Hepatocyte (in vitro differentiated cells): ENCODE measurements around the gene DLGAP3. TPM values are rescaled to one million over a fixed set of nuclear protein-coding genes. Genes with fewer than 3 reads are reported as not detected.
A peak's percentile ranks its signal among the peaks of the same experiment; 100 is the strongest.

Source experiments
- DNase-seq: peaks from one replicate; pipeline ENCODE4 v3.0.0-alpha.2; 2016; ENCODE audit warnings: low spot score
- H2AFZ ChIP-seq: fragments of 200-600 bp; sonication (generic); 2 replicates; pipeline ENCODE4 v1.6.0; 2016; ENCODE audit warnings: antibody characterized with exemption, mild to moderate bottlenecking
- H3K27ac ChIP-seq: fragments of 200-600 bp; sonication (generic); 2 replicates; pipeline ENCODE4 v1.5.1; 2016; ENCODE audit warnings: mild to moderate bottlenecking
- H3K27me3 ChIP-seq: fragments of 200-600 bp; sonication (generic); 2 replicates; pipeline ENCODE4 v1.6.1; 2016
- H3K36me3 ChIP-seq: fragments of 200-600 bp; sonication (generic); replicated peaks from 2 replicates; pipeline ENCODE4 v1.5.1; 2016; ENCODE audit warnings: low read depth; ENCODE audit not compliant: insufficient read depth
- H3K4me1 ChIP-seq: fragments of 200-600 bp; sonication (generic); 2 replicates; pipeline ENCODE4 v1.5.1; 2016; ENCODE audit warnings: mild to moderate bottlenecking, moderate library complexity; ENCODE audit not compliant: insufficient read depth
- H3K4me2 ChIP-seq: fragments of 200-600 bp; sonication (generic); 2 replicates; pipeline ENCODE4 v1.6.0; 2016
- H3K4me3 ChIP-seq: fragments of 200-600 bp; sonication (generic); 2 replicates; pipeline ENCODE4 v1.5.1; 2016; ENCODE audit warnings: mild to moderate bottlenecking
- H3K79me2 ChIP-seq: fragments of 200-600 bp; sonication (generic); 2 replicates; pipeline ENCODE4 v1.6.0; 2017; ENCODE audit warnings: mild to moderate bottlenecking
- H3K9me2 ChIP-seq: fragments of 200-600 bp; sonication (generic); replicated peaks from 2 replicates; pipeline ENCODE4 v1.6.0; 2017; ENCODE audit warnings: mild to moderate bottlenecking; ENCODE audit not compliant: insufficient read depth
- H3K9me3 ChIP-seq: fragments of 200-600 bp; sonication (generic); 2 replicates; pipeline ENCODE4 v1.5.1; 2016; ENCODE audit warnings: low read depth, mild to moderate bottlenecking
- H4K20me1 ChIP-seq: fragments of 200-600 bp; sonication (generic); 2 replicates; pipeline ENCODE4 v1.6.0; 2016; ENCODE audit warnings: mild to moderate bottlenecking; ENCODE audit not compliant: insufficient read depth, poor library complexity, severe bottlenecking
- EZH2 ChIP-seq: fragments of 200-600 bp; sonication (generic); IDR thresholded peaks from 2 replicates; pipeline ENCODE4 v1.6.1; 2016; ENCODE audit warnings: antibody characterized with exemption, mild to moderate bottlenecking, borderline replicate concordance
- EZH2phosphoT487 ChIP-seq: fragments of 200-600 bp; sonication (generic); IDR thresholded peaks from one replicate; pipeline ENCODE4 v1.6.1; 2018; ENCODE audit warnings: antibody characterized with exemption, mild to moderate bottlenecking, low read depth, moderate library complexity; ENCODE audit not compliant: unreplicated experiment, severe bottlenecking
- WGBS: methylation state at CpG from one replicate; pipeline ENCODE4 v1.1.6; 2016; ENCODE audit warnings: low lambda C conversion rate; ENCODE audit errors: missing lambda C conversion rate; 5-methylcytosine and 5-hydroxymethylcytosine counted together
- polyA plus RNA-seq: library from polyadenylated mRNA; unstranded; fragments of >200 nt; fragmentation: Nextera tagmentation; extraction: Ambion mirVana; gene quantifications from 2 replicates; pipeline ENCODE4 v1.2.1, GENCODE V29; 2016
- total RNA-seq: library from RNA; depleted of rRNA; stranded (reverse); fragments of >200 nt; gene quantifications from 2 replicates; pipeline ENCODE4 v1.2.3, GENCODE V29; 2014
- TF ChIP-seq, protein P1 (sequence below): fragments of 200-600 bp; sonication (generic); IDR thresholded peaks from 2 replicates; pipeline ENCODE4 v1.5.1; 2016; ENCODE audit warnings: antibody characterized with exemption, mild to moderate bottlenecking; ENCODE audit not compliant: poor library complexity

The DLGAP3 gene
- total and polyA plus RNA-seq, 2 experiments from 2014 or later, result 0.33 to 1.0 TPM

DNA sequence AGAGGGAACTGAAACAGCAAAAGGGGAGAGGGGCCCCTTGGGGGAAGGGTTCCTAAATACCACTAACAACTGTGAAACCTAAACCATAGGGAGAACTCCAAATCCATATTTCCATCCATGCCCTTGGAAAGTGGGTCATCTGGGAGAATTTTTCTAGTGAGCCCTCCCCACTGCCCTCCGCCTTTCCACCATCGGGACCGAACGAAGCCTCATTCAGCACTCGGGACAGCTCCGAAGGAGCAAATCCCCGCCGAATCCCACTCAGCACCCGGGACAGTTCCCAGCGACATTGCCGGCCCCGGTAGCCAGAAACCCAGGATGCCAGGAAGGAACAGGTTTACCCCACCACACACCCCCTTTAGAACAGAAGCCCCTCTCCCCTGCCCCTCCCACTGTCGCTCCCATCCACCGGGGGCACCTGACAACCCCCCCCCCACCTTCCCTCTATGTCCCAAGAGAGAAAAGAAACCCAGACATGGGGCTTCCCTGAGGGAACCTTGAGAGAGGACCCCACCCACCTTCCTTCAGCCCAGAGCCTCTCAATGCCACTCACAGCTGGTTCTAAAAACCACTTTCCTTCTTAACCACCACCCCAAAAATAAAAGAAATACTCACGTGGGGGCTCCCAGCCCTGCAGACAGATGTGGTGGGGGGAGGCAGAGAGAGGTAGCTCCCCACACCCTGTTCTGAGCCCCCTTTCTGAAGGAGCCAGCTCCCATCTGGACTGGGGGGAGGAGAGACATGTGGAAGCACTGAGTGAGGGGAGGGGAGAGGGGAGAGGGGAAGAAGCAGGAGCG, 4.5 kb downstream of the DLGAP3 start:
- H3K79me2 ChIP-seq, result no peaks in the 10 kb centered on the region
- no peak overlapping the region for H3K4me2 ChIP-seq
- H4K20me1 ChIP-seq, result no peaks in the 10 kb centered on the region
- DNase-seq, result peak; percentile 86
- H3K27me3 ChIP-seq, result peaks cover 54% of the 10 kb centered on the region
- peaks cover under 1% of the 10 kb centered on the region for H3K4me1 ChIP-seq
- no peak overlapping the region for H2AFZ ChIP-seq
- no peak overlapping the region for H3K4me3 ChIP-seq
- WGBS, result 3% methylated on average over 11 of the region's 16 CpGs
- TF ChIP-seq EZH2 (no peak), EZH2phosphoT487 (no peak)
- TF ChIP-seq, protein P1, sequence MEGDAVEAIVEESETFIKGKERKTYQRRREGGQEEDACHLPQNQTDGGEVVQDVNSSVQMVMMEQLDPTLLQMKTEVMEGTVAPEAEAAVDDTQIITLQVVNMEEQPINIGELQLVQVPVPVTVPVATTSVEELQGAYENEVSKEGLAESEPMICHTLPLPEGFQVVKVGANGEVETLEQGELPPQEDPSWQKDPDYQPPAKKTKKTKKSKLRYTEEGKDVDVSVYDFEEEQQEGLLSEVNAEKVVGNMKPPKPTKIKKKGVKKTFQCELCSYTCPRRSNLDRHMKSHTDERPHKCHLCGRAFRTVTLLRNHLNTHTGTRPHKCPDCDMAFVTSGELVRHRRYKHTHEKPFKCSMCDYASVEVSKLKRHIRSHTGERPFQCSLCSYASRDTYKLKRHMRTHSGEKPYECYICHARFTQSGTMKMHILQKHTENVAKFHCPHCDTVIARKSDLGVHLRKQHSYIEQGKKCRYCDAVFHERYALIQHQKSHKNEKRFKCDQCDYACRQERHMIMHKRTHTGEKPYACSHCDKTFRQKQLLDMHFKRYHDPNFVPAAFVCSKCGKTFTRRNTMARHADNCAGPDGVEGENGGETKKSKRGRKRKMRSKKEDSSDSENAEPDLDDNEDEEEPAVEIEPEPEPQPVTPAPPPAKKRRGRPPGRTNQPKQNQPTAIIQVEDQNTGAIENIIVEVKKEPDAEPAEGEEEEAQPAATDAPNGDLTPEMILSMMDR, result no peak
- no peaks in the 10 kb centered on the region for H3K9me2 ChIP-seq
- H3K9me3 ChIP-seq, result no peaks in the 10 kb centered on the region
- no peaks in the 10 kb centered on the region for H3K36me3 ChIP-seq
- H3K27ac ChIP-seq, result no peak overlapping the region

DNA sequence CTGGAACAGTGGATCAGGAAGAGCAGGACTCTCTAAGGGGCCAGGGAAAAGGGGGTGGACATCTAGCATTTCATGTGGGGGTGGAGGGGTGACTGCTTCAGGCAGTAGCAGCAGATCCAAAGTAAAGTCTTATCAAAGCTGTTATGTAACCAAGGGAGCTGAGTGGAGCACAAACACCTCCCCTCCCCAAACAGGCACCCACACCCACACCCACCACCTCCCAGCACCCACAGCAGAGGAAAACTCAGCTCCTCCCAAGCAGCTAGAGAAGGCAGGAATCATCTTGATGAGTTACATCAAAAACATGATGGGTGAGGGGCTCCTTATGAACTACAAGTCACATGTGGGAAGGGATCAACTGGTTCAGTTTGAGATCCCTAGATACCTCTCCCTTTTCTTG, 6.0 kb downstream of the DLGAP3 start:
- no peak overlapping the region for H3K4me3 ChIP-seq
- H3K27ac ChIP-seq, result no peak overlapping the region
- no peaks in the 10 kb centered on the region for H3K9me2 ChIP-seq
- no peak overlapping the region for H2AFZ ChIP-seq
- no peak for DNase-seq
- H3K4me1 ChIP-seq, result no peaks in the 10 kb centered on the region
- no peaks in the 10 kb centered on the region for H3K9me3 ChIP-seq
- H3K36me3 ChIP-seq, result no peaks in the 10 kb centered on the region
- H3K4me2 ChIP-seq, result no peak overlapping the region
- no peaks in the 10 kb centered on the region for H4K20me1 ChIP-seq
- H3K79me2 ChIP-seq, result no peaks in the 10 kb centered on the region
- no peak for TF ChIP-seq EZH2
- peaks cover 44% of the 10 kb centered on the region for H3K27me3 ChIP-seq

DNA sequence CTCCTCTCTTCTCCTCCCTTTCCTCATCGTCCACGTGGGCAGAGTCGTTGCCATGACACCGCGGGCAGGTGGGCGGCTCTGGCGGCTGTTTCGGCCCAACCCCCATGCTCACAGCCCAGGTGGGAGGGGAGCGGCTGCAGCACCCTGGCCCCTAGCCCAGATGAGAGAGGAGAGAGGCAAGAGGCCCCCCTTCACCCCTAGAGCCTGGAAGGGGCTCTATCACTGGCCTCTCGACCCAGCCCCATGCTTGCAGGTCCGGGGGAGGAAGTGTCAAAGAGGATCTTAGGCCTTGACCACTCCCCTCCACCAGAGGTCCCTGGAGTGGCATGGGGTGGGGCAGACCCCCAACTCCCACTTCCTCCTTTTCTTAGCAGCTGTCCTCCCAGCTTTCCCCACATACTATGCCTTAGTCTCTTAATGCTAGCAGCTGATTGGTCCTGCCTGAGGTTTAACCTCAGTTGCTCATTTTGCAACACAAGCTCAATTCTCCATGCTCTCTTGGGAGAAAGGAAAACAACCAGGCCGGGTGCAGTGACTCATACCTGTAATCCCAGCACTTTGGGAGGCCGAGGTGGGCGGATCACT, 10.4 kb downstream of the DLGAP3 start:
- 30% methylated on average over 14 of the region's 14 CpGs for WGBS
- TF ChIP-seq, protein P1, result no peak
- TF ChIP-seq EZH2phosphoT487 (no peak), EZH2 (no peak)
- DNase-seq, result no peak
- no peaks in the 10 kb centered on the region for H4K20me1 ChIP-seq
- no peaks in the 10 kb centered on the region for H3K79me2 ChIP-seq
- no peaks in the 10 kb centered on the region for H3K9me3 ChIP-seq
- H3K36me3 ChIP-seq, result no peaks in the 10 kb centered on the region
- no peaks in the 10 kb centered on the region for H3K4me1 ChIP-seq
- peaks cover 7% of the 10 kb centered on the region for H3K27me3 ChIP-seq
- H3K4me3 ChIP-seq, result no peak overlapping the region
- no peak overlapping the region for H2AFZ ChIP-seq
- no peak overlapping the region for H3K4me2 ChIP-seq
- no peak overlapping the region for H3K27ac ChIP-seq
- H3K9me2 ChIP-seq, result no peaks in the 10 kb centered on the region

DNA sequence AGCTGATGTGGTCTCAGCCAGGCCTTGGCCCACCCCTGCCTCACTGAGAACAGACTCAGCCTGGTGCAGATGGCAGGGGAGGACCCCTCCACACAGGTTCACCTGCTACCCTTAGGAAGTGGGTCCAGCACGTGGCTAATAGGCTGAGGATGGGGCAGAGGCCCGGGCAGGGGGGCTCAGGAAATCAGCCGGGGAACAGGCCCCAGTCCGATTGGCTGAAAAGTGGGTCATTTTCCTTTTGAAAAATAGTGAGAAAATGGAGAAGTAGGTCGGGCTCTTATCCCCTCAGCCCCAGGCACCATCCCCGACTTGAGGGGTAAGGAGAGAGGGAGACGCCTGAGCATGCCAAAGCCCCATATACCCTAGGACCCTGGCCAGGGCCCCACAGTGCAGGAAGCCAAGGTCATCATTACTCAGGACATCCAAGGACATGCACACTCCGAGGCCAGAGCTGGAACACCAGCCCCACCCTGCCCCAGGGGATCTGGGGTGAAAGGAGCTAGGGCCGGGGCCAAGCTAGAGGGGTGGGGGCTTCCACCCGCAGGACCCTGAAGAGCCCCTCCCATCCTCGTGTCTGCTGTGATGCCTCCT, 11.0 kb downstream of the DLGAP3 start:
- no peaks in the 10 kb centered on the region for H3K4me1 ChIP-seq
- H3K9me3 ChIP-seq, result no peaks in the 10 kb centered on the region
- H3K79me2 ChIP-seq, result no peaks in the 10 kb centered on the region
- DNase-seq, result no peak
- WGBS, result 70% methylated on average over 11 of the region's 11 CpGs
- no peak overlapping the region for H3K27ac ChIP-seq
- TF ChIP-seq, protein P1, result no peak
- TF ChIP-seq EZH2, result no peak
- TF ChIP-seq EZH2phosphoT487, result no peak
- H3K4me3 ChIP-seq, result no peak overlapping the region
- H2AFZ ChIP-seq, result no peak overlapping the region
- H3K9me2 ChIP-seq, result no peaks in the 10 kb centered on the region
- H3K27me3 ChIP-seq, result peaks cover 7% of the 10 kb centered on the region
- no peaks in the 10 kb centered on the region for H4K20me1 ChIP-seq
- H3K4me2 ChIP-seq, result no peak overlapping the region
- no peaks in the 10 kb centered on the region for H3K36me3 ChIP-seq
